ENCODE measurements around the gene NCAPG2. TPM values are rescaled to one million over a fixed set of nuclear protein-coding genes. Genes with fewer than 3 reads are reported as not detected.

NCAPG2 gene
- polyA plus RNA-seq, 1 experiment, result 14.8 TPM

DNA sequence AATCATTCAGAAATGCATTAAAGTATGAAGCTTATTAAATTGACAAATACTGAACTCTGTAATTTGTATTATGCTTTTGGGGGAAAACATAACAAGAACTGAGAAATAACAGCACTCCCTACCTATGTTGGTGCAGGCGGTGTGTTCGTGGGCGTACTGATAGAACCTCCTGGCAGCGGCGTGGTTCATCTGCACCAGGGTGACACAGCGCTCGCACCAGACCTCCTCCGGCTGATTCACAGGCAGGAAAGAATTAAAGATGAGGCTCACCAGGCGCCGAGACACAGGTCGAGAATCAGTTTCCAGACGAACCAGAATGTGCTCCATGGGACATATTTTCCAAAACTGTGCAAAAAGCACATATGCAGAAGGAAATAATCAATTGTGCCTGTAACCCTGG lies 40.2 kb downstream of the NCAPG2 start:
- CTCF ChIA-PET, result no interaction called here
- POLR2A ChIA-PET, result no interaction called here
- H3K27ac ChIP-seq (ENCODE audit: low read depth, low read length), result no peak overlapping the region

DNA sequence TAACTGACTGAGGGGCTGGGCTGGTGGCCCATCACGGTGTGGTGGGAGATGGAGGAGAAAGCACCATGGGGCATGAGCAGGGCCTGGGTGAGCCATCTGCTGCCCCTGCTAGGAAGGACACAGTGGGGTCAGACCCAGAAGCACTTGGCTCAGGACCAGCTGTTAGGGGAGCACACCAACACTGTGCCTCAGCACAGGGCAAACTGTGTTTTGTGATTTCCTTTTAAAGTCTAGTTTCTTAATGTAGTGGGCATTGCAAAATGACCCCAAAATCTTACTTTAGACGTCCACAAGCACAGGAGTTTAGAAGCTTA lies 41.2 kb downstream of the NCAPG2 start:
- DNase-seq (ENCODE audit: low read depth, low spot score), result no peak
- Histone ChIP-seq H3K27ac (ENCODE audit: low read depth, low read length) (no peak overlapping the region), H3K27me3 (ENCODE audit: control insufficient read depth, insufficient read depth, low read length) (no peaks in the 10 kb centered on the region), H3K4me3 (ENCODE audit: low read depth, low read length) (no peak overlapping the region), H3K9me3 (ENCODE audit: control insufficient read depth, insufficient read depth, low read length) (no peaks in the 10 kb centered on the region)
- TF ChIP-seq, protein P1, sequence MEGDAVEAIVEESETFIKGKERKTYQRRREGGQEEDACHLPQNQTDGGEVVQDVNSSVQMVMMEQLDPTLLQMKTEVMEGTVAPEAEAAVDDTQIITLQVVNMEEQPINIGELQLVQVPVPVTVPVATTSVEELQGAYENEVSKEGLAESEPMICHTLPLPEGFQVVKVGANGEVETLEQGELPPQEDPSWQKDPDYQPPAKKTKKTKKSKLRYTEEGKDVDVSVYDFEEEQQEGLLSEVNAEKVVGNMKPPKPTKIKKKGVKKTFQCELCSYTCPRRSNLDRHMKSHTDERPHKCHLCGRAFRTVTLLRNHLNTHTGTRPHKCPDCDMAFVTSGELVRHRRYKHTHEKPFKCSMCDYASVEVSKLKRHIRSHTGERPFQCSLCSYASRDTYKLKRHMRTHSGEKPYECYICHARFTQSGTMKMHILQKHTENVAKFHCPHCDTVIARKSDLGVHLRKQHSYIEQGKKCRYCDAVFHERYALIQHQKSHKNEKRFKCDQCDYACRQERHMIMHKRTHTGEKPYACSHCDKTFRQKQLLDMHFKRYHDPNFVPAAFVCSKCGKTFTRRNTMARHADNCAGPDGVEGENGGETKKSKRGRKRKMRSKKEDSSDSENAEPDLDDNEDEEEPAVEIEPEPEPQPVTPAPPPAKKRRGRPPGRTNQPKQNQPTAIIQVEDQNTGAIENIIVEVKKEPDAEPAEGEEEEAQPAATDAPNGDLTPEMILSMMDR (IDR thresholded peaks at IDR 0.05; ENCODE audit: low read depth, low read length), result no peak
- POLR2A ChIA-PET, result no interaction called here
- CTCF ChIA-PET, result no interaction called here

More for the DNA sequence above, 40.2 kb downstream of the NCAPG2 start:
- no peaks in the 10 kb centered on the region for H3K27me3 ChIP-seq (ENCODE audit: control insufficient read depth, insufficient read depth, low read length)
- no peak overlapping the region for H3K4me3 ChIP-seq (ENCODE audit: low read depth, low read length)
- DNase-seq (ENCODE audit: low read depth, low spot score), result no peak
- TF ChIP-seq, protein P1 (IDR thresholded peaks at IDR 0.05; ENCODE audit: low read depth, low read length), result no peak
- no peaks in the 10 kb centered on the region for H3K9me3 ChIP-seq (ENCODE audit: control insufficient read depth, insufficient read depth, low read length)

DNA sequence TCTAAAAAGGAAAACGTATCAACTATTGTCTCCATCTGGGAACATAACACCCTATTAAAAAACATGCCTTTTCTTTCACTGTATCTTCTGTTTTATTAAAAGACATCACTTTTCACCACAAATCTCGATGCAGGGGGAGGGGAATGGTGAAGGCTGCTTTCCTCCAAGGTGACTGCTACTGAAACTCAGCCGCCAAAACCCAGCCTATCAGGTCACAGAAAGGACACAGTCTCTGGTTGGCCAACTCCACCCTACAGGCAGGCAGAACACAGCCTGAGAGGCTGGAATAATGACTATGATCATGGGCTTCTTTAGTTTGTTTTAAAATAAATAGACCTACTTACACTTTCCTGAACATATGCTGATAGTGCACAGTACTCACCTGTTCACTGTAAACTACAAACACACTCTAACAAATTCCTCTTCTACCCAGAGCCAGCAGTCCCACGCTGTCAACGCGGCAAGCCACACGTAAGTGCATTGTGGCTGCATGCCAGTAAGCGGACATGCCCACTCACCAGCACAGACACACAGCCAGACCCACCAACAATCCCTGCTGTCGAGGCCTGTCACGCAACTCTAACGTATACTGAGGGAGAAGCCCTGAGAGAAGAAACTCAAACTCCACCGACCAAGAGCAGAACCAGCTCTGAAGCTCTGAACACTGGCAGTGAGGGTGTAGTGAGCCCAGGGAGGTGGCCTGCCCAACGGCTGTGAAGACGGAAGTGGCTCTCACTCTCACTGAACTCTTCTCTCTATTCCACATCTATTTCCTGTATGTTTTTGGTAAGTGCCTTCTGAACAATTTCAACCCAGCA lies 41.8 kb downstream of the NCAPG2 start:
- Histone ChIP-seq H3K4me3 (ENCODE audit: low read depth, low read length) (no peak overlapping the region), H3K27ac (ENCODE audit: low read depth, low read length) (no peak overlapping the region), H3K9me3 (ENCODE audit: control insufficient read depth, insufficient read depth, low read length) (no peaks in the 10 kb centered on the region), H3K27me3 (ENCODE audit: control insufficient read depth, insufficient read depth, low read length) (no peaks in the 10 kb centered on the region)
- TF ChIP-seq, protein P1 (IDR thresholded peaks at IDR 0.05; ENCODE audit: low read depth, low read length), result no peak
- ChIA-PET CTCF (no interaction called here), POLR2A (no interaction called here)
- no peak for DNase-seq (ENCODE audit: low read depth, low spot score)

DNA sequence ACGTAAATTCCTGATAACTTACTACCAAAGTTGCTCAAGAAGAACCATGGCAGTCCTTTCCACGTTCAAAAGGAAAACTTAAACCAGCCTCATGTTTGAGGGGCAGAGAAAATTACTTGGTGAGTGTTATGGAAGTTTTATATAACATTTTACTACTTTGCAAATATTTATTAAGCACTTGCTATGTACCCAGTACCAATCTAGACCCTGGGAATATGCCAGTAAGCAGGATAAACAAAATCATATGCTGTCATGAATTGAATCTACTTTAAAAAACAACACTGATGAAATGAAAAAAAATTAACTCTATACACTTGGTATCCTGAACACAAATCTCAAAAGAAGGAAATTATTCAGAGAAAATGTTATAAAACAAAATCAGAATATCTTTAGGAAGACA lies 46.1 kb downstream of the NCAPG2 start:
- TF ChIP-seq, protein P1 (IDR thresholded peaks at IDR 0.05; ENCODE audit: low read depth, low read length), result no peak
- Histone ChIP-seq H3K9me3 (ENCODE audit: control insufficient read depth, insufficient read depth, low read length) (no peaks in the 10 kb centered on the region), H3K27me3 (ENCODE audit: control insufficient read depth, insufficient read depth, low read length) (no peaks in the 10 kb centered on the region), H3K27ac (ENCODE audit: low read depth, low read length) (no peak overlapping the region), H3K4me3 (ENCODE audit: low read depth, low read length) (no peak overlapping the region)
- ChIA-PET CTCF (no interaction called here), POLR2A (no interaction called here)
- no peak for DNase-seq (ENCODE audit: low read depth, low spot score)

DNA sequence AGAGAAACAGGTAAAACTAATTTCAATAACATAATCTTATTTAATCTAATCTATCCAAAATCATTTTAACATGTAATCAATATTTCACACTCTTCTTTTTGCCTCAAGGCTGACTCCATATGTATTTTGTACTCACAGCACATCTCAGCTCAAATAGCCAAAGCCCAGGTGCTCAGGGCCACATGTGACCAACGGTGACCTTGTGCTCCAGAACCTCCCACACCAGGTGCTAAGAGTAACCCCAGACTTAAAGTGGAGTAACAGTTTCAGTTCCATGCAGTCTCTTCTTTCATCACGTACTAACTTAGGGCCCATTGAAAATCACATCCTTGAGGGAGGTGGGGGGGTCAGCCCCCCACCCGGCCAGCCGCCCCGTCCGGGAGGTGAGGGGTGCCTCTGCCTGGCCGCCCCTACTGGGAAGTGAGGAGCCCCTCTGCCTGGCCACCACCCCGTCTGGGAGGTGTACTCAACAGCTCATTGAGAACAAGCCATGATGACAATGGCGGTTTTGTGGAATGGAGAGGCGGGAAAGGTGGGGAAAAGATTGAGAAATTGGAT lies 47.3 kb downstream of the NCAPG2 start:
- TF ChIP-seq, protein P1 (IDR thresholded peaks at IDR 0.05; ENCODE audit: low read depth, low read length), result no peak
- H3K27ac ChIP-seq (ENCODE audit: low read depth, low read length), result no peak overlapping the region
- H3K9me3 ChIP-seq (ENCODE audit: control insufficient read depth, insufficient read depth, low read length), result no peaks in the 10 kb centered on the region
- POLR2A ChIA-PET, result no interaction called here
- CTCF ChIA-PET, result no interaction called here
- no peaks in the 10 kb centered on the region for H3K27me3 ChIP-seq (ENCODE audit: control insufficient read depth, insufficient read depth, low read length)
- no peak for DNase-seq (ENCODE audit: low read depth, low spot score)
- H3K4me3 ChIP-seq (ENCODE audit: low read depth, low read length), result no peak overlapping the region

Measured in AG04450 (cell line).